ENCODE measurements around the gene ZNF740.
"Not testable (repeated sequence)": the region's sequence is repeated elsewhere in the genome, so short reads cannot be mapped to it uniquely, and the experiment has no call there.

Gene ZNF740

DNA sequence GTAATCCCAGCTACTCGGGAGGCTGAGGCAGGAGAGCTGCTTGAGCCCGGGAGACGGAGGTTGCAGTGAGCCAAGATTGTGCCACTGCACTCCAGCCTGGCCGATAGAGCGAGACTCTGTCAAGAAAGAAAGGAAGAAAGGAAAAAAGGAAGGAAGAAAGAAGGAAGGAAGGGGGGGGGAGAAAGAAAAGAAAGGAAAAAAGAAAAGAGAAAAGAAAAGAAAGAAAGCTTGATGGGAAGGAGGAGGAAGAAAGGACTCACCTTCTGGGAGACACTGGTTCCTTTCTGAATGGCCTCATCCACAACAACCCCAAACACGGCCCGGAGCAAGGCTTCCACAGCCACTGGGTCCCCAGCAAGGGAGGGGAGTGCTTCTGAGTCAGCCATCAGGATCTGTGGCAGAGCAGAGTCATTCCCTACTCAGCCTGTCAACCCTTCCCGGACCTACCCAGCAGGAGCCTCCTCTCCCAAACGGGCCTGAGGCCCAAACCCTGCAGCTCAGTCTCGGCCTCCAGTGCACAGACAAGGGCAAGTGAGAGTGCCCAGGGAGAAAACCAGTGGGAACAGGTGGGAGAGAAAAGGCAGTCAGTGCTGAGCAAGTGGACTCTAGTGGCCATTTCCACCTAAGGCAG is 7.3 kb upstream of the ZNF740 start:
- peak; percentile 54 for DNase-seq

DNA sequence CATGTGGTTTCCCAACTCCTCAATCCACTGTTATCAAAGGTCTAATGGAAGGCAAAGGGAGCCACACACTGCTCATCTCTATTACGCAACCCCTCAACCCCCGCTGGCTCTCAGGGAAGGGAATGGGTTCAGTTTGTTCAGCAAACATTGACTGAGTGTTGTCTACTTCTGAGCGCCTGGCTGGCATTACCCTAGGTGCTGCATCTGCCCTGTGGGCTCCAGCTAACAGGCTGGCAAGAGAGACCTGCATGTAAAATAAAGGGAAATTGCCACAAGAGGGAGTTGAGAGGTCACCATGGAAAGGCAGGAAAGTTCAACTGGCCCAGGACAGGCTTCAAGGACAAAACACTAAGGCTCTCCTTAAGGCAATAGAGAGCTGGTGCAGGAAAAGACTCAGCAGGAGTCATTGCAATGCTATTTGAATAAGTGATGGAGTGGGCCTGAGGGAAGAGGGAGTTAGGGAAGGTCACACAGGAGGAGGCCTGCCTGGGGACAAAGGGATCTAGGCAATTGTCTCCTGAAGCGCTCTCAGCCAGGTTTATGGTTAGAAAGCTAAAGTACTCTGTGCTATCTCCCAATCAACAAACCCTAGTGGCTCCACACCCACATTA is 5.5 kb upstream of the ZNF740 start:
- DNase-seq, result peak; percentile 63

DNA sequence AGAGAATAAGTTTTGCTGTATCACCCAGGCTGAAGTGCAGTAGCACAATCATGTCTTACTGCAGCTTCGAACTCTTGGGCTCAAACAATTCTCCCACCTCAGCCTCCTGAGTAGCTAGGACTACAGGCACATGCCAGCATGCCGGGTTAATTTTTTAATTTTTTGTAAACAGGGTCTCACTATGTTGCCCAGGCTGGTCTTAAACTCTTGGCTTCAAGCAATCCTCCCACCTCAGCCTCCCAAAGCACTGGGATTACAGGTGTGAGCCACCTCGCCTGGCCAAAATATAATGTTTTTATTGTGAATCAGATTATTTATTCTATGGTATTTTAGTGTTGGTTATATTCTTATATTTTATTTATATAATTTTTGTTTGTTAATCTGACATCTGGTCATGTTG is 3.8 kb upstream of the ZNF740 start:
- no peak for DNase-seq

DNA sequence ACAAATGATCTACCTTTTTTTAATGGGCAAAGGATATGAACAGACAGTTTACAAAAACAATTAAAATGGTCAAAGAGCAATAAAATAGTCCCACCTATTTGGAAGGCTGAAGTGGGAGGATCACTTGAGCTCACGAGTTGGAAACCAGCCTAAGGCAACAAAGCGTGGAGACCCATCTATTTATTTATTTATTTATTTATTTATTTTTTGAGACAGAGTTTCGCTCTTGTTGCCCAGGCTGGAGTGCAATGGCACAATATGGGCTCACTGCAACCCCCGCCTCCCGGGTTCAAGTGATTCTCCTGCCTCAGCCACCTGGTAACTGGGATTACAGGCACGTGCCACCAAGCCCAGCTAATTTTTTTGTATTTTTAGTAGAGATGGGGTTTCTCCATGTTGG is 3.1 kb upstream of the ZNF740 start:
- DNase-seq, result not testable (repeated sequence)

DNA sequence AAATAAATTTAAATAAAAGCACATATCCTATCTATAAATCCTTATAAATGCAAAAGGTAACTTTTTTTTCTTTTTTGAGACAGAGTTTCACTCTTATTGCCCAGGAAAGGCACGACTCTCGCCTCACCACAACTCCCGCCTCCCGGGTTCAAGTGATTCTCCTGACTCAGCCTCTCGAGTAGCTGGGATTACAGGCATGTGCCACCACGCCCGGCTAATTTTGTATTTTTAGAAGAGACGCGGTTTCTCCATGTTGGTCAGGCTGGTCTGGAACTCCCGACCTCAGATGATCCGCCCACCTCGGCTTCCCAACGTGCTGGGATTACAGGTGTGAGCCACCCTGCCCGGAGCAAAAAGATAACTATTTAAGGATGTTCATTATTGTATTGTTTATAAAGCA is 1.7 kb upstream of the ZNF740 start:
- DNase-seq, result not testable (repeated sequence)

DNA sequence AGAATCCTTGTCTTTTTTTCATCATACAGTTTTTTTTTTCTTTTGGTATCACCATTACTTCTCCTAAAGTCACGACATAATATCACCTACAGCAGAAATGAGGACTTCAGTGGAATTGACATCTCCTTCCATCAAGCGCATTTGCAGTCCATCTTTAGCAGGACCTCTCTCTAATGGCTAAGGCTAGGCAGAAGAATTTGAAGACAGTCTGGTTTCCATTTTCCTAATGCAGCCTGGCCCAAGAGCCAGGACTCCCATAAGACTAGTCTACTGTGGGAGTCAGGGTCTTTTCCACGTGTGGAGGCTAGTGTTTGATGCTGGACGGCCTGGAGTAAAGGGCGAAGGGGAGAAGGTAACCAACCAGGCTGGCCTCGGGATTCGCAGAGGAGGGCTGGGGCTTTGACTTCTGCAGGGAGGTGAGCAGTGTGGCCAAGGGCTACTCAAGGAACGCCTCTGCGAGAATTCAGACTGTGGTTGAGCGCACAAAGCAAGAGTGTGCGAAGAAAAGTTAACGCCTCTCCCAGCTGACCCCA is 769 bp upstream of the ZNF740 start:
- no peak for DNase-seq

DNA sequence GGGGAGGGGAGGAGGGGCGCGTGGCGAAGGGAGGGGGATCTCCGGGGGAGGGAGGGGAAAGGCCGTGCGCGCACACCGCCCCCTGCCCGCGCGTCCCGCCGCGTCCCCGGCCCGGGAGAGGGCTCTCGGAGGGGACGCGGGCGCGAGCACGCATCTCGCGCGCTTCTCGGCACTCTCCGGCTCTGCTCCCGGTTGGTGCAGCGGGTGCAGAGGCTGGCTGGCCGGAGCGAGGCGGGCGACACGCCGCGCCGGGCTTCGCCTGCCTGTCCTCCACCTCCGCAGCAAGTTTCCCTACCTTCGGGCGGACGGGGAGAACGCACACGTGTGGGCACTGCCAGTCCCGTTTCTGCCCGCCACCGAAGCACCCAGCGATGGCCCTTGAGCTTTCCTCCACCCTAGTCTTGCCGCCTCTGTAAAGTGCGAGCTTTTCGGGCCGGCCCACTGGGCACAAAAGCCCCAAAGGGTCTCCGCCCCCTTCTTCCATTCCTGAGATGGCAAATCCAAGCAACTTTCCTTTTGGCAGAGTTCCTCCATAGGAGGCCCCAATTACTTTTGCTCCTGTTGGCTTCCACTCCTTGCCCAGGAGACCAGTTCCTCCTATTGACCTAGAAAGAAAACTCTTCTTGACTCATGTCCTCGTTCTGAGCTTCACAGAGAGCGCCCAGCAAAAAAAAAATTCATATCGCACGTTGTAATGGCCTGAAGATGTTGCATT is 566 bp downstream of the ZNF740 start:
- peak; percentile 80 for DNase-seq

DNA sequence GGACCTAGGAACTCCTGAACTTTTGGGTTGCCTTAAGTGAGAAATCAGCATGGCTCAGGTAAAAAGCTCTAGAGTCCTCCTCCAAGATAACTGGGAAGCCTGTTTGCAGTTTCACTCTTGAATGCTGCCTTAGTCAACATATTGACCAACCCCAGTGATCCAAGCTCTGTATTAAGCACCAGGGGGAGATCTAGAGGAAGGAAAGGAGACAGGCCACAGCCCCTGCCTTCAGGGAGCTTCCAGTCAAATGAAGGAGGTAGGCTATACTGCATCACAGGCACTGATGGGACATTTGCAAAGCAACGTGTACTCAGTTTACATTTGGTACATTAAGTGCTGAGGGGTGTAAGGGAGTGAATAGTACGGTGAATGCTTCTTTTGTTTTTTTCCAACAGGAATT is 1.4 kb downstream of the ZNF740 start:
- no peak for DNase-seq

DNA sequence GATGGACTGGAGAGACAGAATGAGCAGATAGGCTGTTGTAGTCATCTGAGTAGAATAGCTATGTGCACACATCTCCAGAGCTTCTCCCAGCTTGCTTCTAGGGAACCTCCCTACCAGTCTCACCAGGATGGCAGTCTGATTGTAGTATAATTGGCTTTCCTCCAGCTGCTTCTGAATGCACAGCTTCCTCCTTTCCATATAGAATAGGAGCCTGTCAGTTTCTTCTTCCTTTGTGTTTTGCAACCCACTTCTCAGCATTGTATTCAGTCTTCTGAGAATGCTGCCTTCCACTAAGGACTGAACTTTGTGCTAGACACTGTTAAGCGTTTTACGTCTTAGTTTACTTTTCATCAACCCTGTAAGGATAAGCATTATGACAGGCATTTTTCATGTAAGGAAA is 2.4 kb downstream of the ZNF740 start:
- DNase-seq, result no peak

DNA sequence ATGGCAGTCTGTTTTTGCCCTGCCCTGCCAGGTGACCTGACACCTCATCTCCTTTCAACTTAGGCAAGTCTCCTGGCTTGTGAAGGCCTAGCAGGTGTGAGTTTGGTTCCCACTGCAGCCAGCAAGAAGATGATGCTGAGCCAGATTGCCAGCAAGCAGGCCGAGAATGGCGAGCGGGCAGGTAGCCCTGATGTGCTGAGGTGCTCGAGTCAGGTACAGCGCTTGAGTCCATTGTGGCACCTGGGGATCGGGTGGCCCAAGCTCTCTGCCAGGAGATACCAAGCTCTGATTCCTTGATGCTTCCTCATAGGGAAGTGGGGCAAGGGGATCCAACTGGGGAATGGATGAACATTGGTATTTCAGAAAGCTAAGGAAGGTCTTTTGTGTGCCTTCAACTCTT is 4.3 kb downstream of the ZNF740 start:
- DNase-seq, result no peak

DNA sequence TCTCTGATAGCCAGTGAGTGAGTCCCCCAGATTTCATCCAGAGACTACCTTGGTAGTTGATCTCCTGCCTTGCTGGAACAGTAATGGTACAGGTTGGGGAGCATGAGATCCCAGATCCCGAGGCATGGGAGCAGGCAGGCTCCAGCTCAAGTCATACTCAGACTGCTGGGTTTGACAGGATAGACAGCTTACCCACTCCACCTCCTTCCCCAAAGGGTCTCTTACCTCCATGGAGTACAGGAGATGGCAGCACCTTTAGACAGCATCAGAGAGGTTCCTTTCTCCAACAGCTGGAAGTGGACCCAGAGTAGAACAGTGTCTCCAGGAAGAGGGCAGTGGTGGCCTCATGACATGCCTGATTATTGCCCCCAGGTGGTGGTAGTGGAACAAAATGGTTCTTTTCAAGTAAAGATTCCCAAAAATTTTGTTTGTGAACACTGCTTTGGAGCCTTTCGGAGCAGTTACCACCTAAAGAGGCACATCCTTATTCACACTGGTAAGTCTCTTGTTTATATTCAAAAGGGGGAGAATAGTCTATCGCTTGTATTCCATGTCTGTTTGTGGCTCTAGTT is 5.1 kb downstream of the ZNF740 start:
- DNase-seq, result no peak

DNA sequence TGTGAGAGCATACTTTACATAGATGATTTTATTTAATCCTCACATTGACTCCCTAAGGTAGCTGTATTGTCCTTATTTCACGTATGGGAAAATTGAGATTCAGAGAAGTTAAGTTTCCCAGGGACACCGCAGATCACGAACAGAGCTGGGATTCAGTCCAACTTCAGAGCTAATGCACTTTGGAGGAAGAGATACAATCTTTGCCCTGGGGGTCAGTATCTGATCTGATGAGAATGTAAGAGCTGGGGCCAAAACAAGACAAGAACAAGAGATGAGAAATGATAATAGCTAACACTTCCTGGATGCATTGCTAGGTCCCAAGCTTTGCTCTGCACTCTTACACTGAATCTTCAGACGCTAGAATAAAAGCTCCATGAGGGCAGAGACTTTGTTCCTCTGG is 6.2 kb downstream of the ZNF740 start:
- no peak for DNase-seq

DNA sequence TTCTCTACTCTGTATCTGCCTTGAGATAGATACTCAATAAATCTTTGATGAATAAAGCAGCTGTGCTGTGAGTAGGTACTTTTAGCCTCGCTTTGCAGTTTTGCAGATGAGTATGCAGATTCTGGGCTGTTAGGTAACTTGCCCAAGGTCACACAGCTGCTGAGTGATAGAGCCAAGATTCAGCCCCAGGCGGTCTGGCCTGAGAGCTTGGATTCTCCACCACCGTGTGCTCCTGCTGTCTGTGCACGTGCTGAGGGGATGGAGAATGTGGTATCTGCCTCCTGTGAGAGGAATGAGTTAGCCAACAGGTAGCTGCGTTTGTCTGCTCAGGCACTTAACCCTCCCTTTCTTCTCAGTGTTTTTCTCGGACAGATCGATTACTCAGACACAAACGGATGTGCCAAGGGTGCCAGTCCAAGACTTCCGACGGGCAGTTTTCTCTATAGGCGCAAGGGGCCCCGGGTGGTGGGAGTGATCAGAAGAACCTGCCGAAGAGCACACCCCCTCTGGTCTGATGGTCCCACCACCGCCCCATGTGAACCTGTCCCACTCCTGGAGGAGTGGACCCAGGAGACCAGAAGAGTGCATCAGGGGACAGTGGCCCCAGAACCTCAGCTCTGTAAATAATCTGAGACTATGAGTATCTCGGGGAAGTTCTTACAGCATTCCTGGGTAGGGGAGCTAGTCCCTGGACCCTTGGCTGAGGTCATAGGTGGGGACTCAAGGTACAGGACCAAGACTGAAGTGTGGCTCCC is 6.8 kb downstream of the ZNF740 start:
- DNase-seq, result no peak

DNA sequence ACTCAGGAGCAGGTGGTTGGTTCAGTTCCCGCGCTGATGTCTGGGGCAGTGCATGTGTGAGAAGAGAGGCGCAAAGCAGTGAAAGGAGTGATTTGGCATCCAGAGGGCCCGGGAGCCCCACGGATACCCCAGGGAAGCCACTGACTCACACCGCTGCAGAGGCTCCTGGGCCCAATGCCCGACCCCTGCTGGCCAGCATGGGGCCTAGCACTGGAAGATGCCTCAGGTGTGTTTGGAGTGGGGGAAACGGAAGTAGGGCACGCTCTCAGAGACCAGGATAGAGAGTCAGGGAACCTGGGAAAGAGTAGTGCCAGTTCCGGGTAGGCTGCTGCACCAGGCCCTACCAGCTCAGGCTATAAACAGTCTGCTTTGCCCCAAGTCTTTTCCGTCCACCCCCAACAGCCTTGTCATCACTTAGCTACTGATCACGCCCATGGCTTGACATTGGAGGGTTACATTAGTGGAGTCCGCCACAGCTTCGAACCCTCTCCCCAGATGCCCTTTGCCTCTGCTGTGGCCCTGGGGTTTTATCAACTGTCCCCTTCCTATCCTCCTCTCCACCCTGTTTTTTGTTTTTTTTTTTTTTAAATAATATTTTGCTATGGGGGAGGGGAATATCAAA is 9.7 kb downstream of the ZNF740 start:
- DNase-seq, result peak; percentile 71

DNA sequence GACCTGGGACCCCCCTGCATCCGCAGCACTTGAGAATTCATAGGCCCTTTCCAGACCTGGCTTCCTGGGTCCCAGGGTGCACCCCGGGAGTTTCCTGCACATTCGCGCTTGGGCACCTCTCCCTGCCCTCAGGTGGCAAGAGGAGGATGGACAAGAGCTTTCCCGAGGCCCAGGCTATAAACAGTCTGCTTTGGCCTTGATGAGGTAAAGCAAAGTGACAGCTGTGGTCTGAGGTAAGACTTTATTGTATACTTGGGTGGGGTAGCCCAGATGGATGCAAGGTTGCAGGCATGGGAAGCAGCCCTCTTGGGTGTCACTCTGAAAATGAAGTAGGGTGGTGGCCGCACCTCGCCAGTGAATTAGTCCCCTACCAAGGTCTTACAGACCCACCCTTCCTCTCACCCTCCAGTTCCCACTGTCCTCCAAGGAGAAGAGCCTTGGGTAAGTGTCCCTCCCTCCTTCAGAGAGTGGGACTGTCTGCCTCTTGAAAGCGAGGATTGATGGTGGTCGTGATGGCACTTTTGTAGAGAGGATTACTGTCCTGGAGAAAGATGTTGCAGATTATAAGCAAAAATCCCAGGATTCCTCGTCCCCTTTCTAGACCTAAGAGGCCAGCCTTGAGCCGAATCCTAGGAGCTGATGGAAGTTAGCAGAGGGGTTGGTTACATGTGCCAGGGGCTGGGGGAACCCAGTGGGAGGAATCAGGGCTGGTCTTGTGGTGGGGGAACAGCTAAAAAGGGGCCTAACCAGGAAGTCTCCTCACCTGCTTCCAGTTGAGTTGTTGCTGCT is 10.8 kb downstream of the ZNF740 start:
- no peak for DNase-seq

DNA sequence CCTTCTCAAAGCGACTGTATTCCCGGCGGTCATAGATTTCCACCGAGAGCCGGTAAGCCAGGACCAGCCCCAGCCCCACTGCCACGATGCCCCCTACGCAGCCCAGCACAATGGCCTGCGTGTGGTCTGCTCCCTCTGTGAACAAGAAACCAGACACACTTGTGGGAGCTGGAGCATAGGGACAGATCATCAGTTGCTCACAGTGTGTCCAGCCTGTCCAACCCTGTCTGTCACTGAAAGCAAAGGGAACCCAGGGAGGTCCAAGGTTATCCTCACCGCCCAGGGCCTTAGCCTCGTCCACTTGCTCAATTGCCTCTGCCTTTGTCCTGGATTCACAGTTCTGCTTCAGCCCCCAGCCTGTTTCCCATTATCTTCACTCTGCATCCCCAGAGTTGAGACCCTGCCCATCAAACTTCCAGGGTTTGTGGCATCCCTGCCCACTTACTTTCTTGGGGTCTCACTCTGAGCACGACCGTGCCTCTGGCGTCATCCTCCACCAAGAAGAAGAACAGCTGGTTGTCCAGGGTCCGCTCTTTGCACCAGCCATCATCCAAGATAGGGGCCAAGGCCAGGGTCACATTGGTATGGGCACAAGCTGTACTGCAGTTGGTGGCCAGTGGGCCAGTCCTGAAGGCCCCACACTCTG is 11.5 kb downstream of the ZNF740 start:
- no peak for DNase-seq

DNA sequence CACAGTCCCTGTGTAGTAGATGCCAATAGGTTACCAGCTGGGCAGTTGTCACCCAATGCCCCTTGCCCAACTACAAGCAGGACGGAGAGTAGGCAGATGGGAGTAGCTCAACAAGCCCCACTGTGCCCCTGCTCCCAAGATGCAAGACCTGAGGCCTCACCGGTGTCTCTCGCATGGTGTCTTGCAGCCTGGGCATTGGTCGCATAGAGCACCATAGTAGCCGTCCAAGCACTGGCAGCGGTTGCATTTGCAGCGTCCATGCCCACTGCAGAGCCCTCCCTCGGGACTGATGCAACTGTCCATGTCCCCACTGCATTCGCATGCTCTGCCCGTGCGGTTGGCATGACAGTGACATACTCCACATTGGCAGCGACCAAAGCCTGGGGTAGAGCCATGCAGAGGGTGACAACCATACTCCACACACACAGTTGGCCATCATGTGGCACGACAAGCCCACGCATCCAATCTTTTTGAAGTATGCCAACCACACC is 12.1 kb downstream of the ZNF740 start:
- DNase-seq, result no peak

DNA sequence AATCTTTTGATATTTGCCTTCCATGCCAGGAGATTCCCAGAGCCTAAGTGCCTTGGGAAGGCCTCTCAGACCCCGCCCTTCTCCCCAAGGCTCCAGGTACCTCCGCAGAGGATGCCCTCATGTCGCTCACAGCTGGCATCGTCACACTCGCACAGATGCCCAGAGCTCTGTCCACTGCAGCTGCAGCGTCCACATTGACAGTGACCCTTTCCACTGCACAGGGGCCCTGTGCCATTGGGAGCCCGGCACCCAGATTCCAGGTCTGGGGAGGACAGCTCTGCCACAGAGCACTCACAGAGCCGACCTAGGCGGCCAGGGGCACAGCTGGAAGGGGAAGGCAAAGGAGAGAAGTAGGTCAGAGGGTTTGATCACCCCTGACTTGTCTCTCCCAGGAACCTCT is 12.5 kb downstream of the ZNF740 start:
- no peak for DNase-seq

DNA sequence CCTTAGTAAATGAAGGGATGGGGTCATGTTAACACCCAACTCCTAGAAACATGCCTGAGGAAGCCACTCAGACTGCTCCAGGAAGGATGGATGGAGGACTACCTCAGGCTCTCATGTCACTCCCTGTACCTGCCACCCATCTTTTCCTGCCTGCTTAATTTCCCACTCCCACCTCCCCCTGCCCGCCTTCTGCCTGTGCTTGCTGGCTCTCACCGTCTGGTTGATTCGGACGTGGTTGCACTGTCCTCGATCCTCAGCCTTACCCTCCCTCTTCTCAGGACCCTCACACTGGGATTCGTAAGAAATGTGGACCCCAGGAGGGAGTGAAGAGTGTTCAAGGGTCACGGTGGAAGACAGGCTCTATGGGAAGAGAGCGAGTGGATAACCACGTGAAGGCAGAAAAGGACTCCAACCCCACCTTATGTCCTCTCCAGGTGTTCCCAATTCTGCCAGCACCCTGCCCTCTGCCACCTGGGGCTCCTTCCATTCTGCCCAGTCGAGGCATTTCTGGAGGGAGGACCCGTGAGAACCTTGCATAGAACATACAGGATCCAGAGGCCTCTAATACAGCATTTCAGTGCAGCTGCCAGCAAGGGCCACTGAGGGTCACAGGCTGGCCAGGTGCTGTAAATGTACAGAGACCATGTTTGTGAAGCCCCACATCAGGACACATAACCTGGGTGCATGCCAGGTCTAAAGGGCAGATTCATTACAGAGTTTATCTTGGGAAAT is 13.6 kb downstream of the ZNF740 start:
- DNase-seq, result no peak

DNA sequence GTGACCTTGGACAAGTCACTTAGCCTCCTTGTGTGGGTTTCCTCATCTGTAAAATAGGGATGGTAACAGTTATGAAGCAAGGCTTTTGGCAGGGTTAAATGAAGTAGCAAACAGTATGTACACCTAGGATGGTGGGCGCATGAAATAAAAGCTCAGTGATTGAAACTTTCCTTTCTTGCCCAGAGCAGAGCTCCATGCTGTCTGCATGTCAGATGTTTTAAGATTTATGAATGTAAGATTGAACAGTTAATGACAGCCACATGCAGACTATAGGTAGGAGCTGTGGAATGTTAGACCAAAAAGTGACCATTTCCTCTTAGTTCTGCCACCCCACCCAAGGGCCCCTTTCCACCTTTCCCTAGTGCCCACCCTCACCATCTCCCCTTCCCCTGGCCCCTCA is 14.5 kb downstream of the ZNF740 start:
- no peak for DNase-seq

All from fibroblast of skin of right biceps (primary cell).